ENCODE measurements around the gene GNAQ. TPM values are rescaled to one million over a fixed set of nuclear protein-coding genes. Genes with fewer than 3 reads are reported as not detected.

The GNAQ gene
- polyA plus RNA-seq, 1 experiment, result 21.4 TPM

DNA sequence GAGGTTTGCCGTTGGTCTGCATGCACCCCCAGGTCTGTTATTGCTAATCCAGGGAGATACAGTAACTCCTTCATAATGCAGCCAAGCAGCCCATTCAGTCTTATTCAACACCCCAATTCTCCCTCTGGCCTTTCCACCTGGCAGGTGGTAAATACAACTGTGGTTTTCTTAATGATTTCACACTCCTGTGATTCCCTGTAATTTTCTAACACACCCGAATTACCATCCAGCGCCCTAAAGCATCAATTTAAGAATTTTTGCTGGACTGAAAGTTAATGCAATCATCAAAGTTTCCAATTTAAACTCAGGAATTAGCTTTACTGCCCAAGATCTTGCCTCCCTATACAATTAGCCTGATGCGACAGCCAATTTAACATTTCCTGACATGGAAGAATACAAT is 62.5 kb downstream of the GNAQ start:
- DNase-seq (ENCODE audit: low read depth), result no peak
- H3K27me3 ChIP-seq (ENCODE audit: control insufficient read depth, insufficient read depth, low read length), result no peaks in the 10 kb centered on the region
- no peak overlapping the region for H3K4me3 ChIP-seq (ENCODE audit: low read depth, low read length)
- ChIA-PET CTCF (no interaction called here), POLR2A (no interaction called here)
- TF ChIP-seq CTCF (IDR thresholded peaks at IDR 0.05; ENCODE audit: insufficient read depth, low read depth, low read length), result no peak
- H3K36me3 ChIP-seq (ENCODE audit: control insufficient read depth, insufficient read depth, low read length), result no peaks in the 10 kb centered on the region

- H3K27me3 ChIP-seq (ENCODE audit: control insufficient read depth, insufficient read depth, low read length), result no peaks in the 10 kb centered on the region
- TF ChIP-seq CTCF (IDR thresholded peaks at IDR 0.05; ENCODE audit: insufficient read depth, low read depth, low read length), result no peak
- ChIA-PET POLR2A (no interaction called here), CTCF (no interaction called here)
- no peaks in the 10 kb centered on the region for H3K36me3 ChIP-seq (ENCODE audit: control insufficient read depth, insufficient read depth, low read length)
- DNase-seq (ENCODE audit: low read depth), result no peak
- no peak overlapping the region for H3K4me3 ChIP-seq (ENCODE audit: low read depth, low read length)
Observed at GRCh38 chr9:77968506-77968905, 63.1 kb downstream of the GNAQ start.

- no peak overlapping the region for H3K4me3 ChIP-seq (ENCODE audit: low read depth, low read length)
- no peak for DNase-seq (ENCODE audit: low read depth)
- ChIA-PET POLR2A (no interaction called here), CTCF (no interaction called here)
- no peaks in the 10 kb centered on the region for H3K36me3 ChIP-seq (ENCODE audit: control insufficient read depth, insufficient read depth, low read length)
- H3K27me3 ChIP-seq (ENCODE audit: control insufficient read depth, insufficient read depth, low read length), result no peaks in the 10 kb centered on the region
- TF ChIP-seq CTCF (IDR thresholded peaks at IDR 0.05; ENCODE audit: insufficient read depth, low read depth, low read length), result no peak
Observed at GRCh38 chr9:77966718-77967117, 64.9 kb downstream of the GNAQ start.

GRCh38 chr9:77965445-77966123 is 66.0 kb downstream of the GNAQ start:
- ChIA-PET CTCF (interaction anchor here (1.3 kb wide), 1 partner anchor 10 kb away, joined by 3 read pairs; no protein-coding TSS in a partner anchor), POLR2A (no interaction called here)
- Histone ChIP-seq H3K4me3 (ENCODE audit: low read depth, low read length) (no peak overlapping the region), H3K27me3 (ENCODE audit: control insufficient read depth, insufficient read depth, low read length) (no peaks in the 10 kb centered on the region), H3K36me3 (ENCODE audit: control insufficient read depth, insufficient read depth, low read length) (no peaks in the 10 kb centered on the region)
- DNase-seq (ENCODE audit: low read depth), result no peak
- TF ChIP-seq CTCF (IDR thresholded peaks at IDR 0.05; ENCODE audit: insufficient read depth, low read depth, low read length), result no peak

GRCh38 chr9:77964258-77964657 is 67.4 kb downstream of the GNAQ start:
- TF ChIP-seq CTCF (IDR thresholded peaks at IDR 0.05; ENCODE audit: insufficient read depth, low read depth, low read length), result no peak

More at GRCh38 chr9:77964258-77964657, 67.4 kb downstream of the GNAQ start:
- POLR2A ChIA-PET, result no interaction called here
- CTCF ChIA-PET, result no interaction called here
- DNase-seq (ENCODE audit: low read depth), result no peak
- Histone ChIP-seq H3K36me3 (ENCODE audit: control insufficient read depth, insufficient read depth, low read length) (no peaks in the 10 kb centered on the region), H3K27me3 (ENCODE audit: control insufficient read depth, insufficient read depth, low read length) (no peaks in the 10 kb centered on the region), H3K4me3 (ENCODE audit: low read depth, low read length) (no peak overlapping the region)

Data from BJ (cell line).